SU-DHL-6 (cell line): ENCODE measurements around the gene FBXO2.

Experiments used
- H2AFZ ChIP-seq: fragments of 200-600 bp; sonication (generic); 2 replicates; pipeline ENCODE4 v1.6.1; 2014; ENCODE audit warnings: low read depth, mild to moderate bottlenecking, moderate library complexity, mixed read lengths, antibody characterized with exemption, low read length; ENCODE audit not compliant: severe bottlenecking
- H3F3A ChIP-seq: fragments of 200-600 bp; shearing (Covaris generic); 2 replicates; pipeline ENCODE4 v1.6.0; 2016; ENCODE audit warnings: antibody characterized with exemption, mild to moderate bottlenecking; ENCODE audit not compliant: insufficient read depth
- H3K27ac ChIP-seq: fragments of 200-600 bp; sonication (generic); 2 replicates; pipeline ENCODE4 v1.5.1; 2016; ENCODE audit warnings: low read depth, mild to moderate bottlenecking, low read length, moderate library complexity, mixed read lengths
- H3K27me3 ChIP-seq: fragments of 200-600 bp; sonication (generic), shearing (Covaris generic); 2 replicates; pipeline ENCODE4 v1.6.0; 2014; ENCODE audit warnings: mild to moderate bottlenecking, low read length
- H3K36me3 ChIP-seq: fragments of 200-600 bp; sonication (generic); 2 replicates; pipeline ENCODE4 v1.6.1; 2014; ENCODE audit warnings: mild to moderate bottlenecking, low read length, mixed read lengths
- H3K4me2 ChIP-seq: fragments of 300-600, 200-600 bp; shearing (Covaris generic), sonication (generic); 2 replicates; pipeline ENCODE4 v1.6.0; 2014; ENCODE audit warnings: low read length, low read depth, mild to moderate bottlenecking; ENCODE audit not compliant: poor library complexity, severe bottlenecking
- H3K4me3 ChIP-seq: fragments of 200-600 bp; sonication (generic); 2 replicates; pipeline ENCODE4 v1.5.1; 2014; ENCODE audit warnings: antibody characterized with exemption, low read length, mild to moderate bottlenecking, mixed read lengths; ENCODE audit not compliant: insufficient read depth, poor library complexity, severe bottlenecking
- H3K79me2 ChIP-seq: fragments of 200-600 bp; sonication (generic); 2 replicates; pipeline ENCODE4 v1.6.1; 2014; ENCODE audit warnings: mild to moderate bottlenecking, low read length, moderate library complexity; ENCODE audit not compliant: insufficient read depth
- H3K9ac ChIP-seq: fragments of 200-600 bp; sonication (generic); 2 replicates; pipeline ENCODE4 v1.7.0; 2014; ENCODE audit warnings: mild to moderate bottlenecking, low read length
- H3K9me2 ChIP-seq: fragments of 200-600 bp; sonication (generic); replicated peaks from 2 replicates; pipeline ENCODE4 v1.6.1; 2014; ENCODE audit warnings: low read length; ENCODE audit not compliant: insufficient read depth
- H3K9me3 ChIP-seq: fragments of 200-600 bp; sonication (generic); 2 replicates; pipeline ENCODE4 v1.6.1; 2014; ENCODE audit warnings: low read length, mixed read lengths; ENCODE audit not compliant: insufficient read depth
- H4K20me1 ChIP-seq: fragments of 200-600 bp; sonication (generic); 2 replicates; pipeline ENCODE4 v1.6.1; 2014; ENCODE audit warnings: low read depth, mild to moderate bottlenecking, antibody characterized with exemption, low read length, moderate library complexity, mixed read lengths
- CTCF ChIP-seq: fragments of 200-600 bp; sonication (generic); IDR thresholded peaks from one replicate; pipeline ENCODE4 v1.5.1; 2017; ENCODE audit warnings: antibody characterized with exemption, mild to moderate bottlenecking, low read length, moderate library complexity; ENCODE audit not compliant: insufficient read depth, poor library complexity, severe bottlenecking
- EZH2phosphoT487 ChIP-seq: fragments of 200-600 bp; sonication (generic), shearing (Covaris generic); conservative IDR thresholded peaks from 2 replicates; pipeline ENCODE4 v1.6.1; 2018; ENCODE audit warnings: mild to moderate bottlenecking, antibody characterized with exemption, low read length, moderate library complexity, mixed read lengths

FBXO2 gene

GRCh38 chr1:11620405-11620804 is 33.8 kb downstream of the FBXO2 start:
- no peaks in the 10 kb centered on the region for H3K36me3 ChIP-seq
- H3K27ac ChIP-seq: no peak overlapping the region
- H3F3A ChIP-seq: no peaks in the 10 kb centered on the region
- H3K9ac ChIP-seq: no peak overlapping the region
- no peak overlapping the region for H3K4me2 ChIP-seq
- no peaks in the 10 kb centered on the region for H3K9me3 ChIP-seq
- no peaks in the 10 kb centered on the region for H3K27me3 ChIP-seq
- H2AFZ ChIP-seq: no peak overlapping the region
- no peak overlapping the region for H3K4me3 ChIP-seq
- no peaks in the 10 kb centered on the region for H3K9me2 ChIP-seq
- no peaks in the 10 kb centered on the region for H4K20me1 ChIP-seq
- no peaks in the 10 kb centered on the region for H3K79me2 ChIP-seq
- TF ChIP-seq CTCF: no peak
- TF ChIP-seq EZH2phosphoT487: no peak

DNA sequence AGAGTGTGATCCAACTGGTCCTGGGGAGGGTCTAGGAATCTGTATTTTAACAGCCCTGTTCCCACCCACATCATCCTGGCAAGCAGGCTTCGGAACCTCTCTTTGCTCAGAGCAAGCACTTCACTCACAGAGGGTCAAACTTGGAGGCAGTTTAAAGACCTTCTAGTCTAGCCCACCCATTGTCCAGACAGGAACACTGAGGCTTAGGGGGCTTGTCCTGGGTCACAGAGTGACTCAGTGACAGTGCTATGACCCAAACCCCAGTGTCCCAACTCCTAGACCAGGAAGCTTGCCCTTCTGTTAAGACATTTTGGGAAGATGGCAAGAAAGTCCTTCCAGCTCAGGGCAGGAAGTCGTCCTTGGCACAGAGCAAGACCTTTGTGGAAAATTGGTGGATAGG is 36.5 kb downstream of the FBXO2 start:
- Histone ChIP-seq H3K9me3 (no peaks in the 10 kb centered on the region; the same call in 1 of the 2 replicates), H2AFZ (no peak overlapping the region), H3K4me3 (no peak overlapping the region), H3K9ac (no peak overlapping the region), H3K4me2 (no peak overlapping the region), H3K36me3 (no peaks in the 10 kb centered on the region), H3K27me3 (0 out of 2 replicates have a peak, but pooled peaks cover 3% of the 10 kb centered on the region), H3K79me2 (no peaks in the 10 kb centered on the region), H4K20me1 (no peaks in the 10 kb centered on the region), H3K27ac (no peak overlapping the region), H3K9me2 (no peaks in the 10 kb centered on the region), H3F3A (no peaks in the 10 kb centered on the region)
- TF ChIP-seq CTCF (no peak), EZH2phosphoT487 (no peak)

GRCh38 chr1:11617314-11617713 is 36.9 kb downstream of the FBXO2 start:
- no peaks in the 10 kb centered on the region for H3F3A ChIP-seq
- H3K36me3 ChIP-seq: no peaks in the 10 kb centered on the region
- H2AFZ ChIP-seq: no peak overlapping the region
- H3K9ac ChIP-seq: no peak overlapping the region
- no peaks in the 10 kb centered on the region; the same call in 1 of the 2 replicates for H3K9me3 ChIP-seq
- no peaks in the 10 kb centered on the region for H3K9me2 ChIP-seq
- no peak overlapping the region for H3K4me3 ChIP-seq
- H3K27ac ChIP-seq: no peak overlapping the region
- H3K27me3 ChIP-seq: 0 out of 2 replicates have a peak, but pooled peaks cover 3% of the 10 kb centered on the region
- no peak for TF ChIP-seq EZH2phosphoT487
- TF ChIP-seq CTCF: no peak
- H3K4me2 ChIP-seq: no peak overlapping the region
- no peaks in the 10 kb centered on the region for H3K79me2 ChIP-seq
- H4K20me1 ChIP-seq: no peaks in the 10 kb centered on the region
